K562 (cell line): ENCODE data around the gene VSNL1. TPM values are rescaled to one million over a fixed set of nuclear protein-coding genes. Genes with fewer than 3 reads are reported as not detected.
A peak's percentile ranks its signal among the peaks of the same experiment; 100 is the strongest.

Experiments used
- CSDE1 ChIP-seq, 2 experiments: fragments of 450-650 bp; IDR thresholded peaks; 2 replicates each; pipeline ENCODE4 v1.6.1; 2016; ENCODE audit warnings: mild to moderate bottlenecking in 1 of 2
- DMBX1 ChIP-seq: fragments of 250-450 bp; sonication (Bioruptor Pico); IDR thresholded peaks from 2 replicates; pipeline ENCODE4 v1.8.0; 2022; ENCODE audit warnings: inconsistent platforms, mild to moderate bottlenecking, moderate library complexity, borderline replicate concordance
- HMG20B ChIP-seq: fragments of 250-450 bp; sonication (Bioruptor Pico); IDR thresholded peaks from 2 replicates; pipeline ENCODE4 v1.5.0; 2021; ENCODE audit warnings: mild to moderate bottlenecking
- MCM5 ChIP-seq: fragments of 450-650 bp; IDR thresholded peaks from 2 replicates; pipeline ENCODE4 v1.6.1; 2016; ENCODE audit warnings: low read depth
- PHF20 ChIP-seq: fragments of 450-650 bp; IDR thresholded peaks from 2 replicates; pipeline ENCODE4 v1.6.1; 2018; ENCODE audit not compliant: partially characterized antibody
- SMAD4 ChIP-seq: fragments of 250-450 bp; sonication (Bioruptor Pico); conservative IDR thresholded peaks from 2 replicates; pipeline ENCODE4 v1.8.0; 2021; ENCODE audit warnings: inconsistent platforms, mild to moderate bottlenecking, moderate library complexity
- SRSF9 ChIP-seq: fragments of 200-400 bp; formaldehyde crosslinking; IDR thresholded peaks from 2 replicates; pipeline ENCODE4 v1.6.1; 2017; ENCODE audit warnings: low read depth, low read length, borderline replicate concordance
- ZNF224 ChIP-seq: sonication (generic); formaldehyde crosslinking; IDR thresholded peaks from 2 replicates; pipeline ENCODE4 v1.8.0; 2022; ENCODE audit warnings: mild to moderate bottlenecking, missing genetic modification reagents
- ZNF586 ChIP-seq: fragments of 450-650 bp; formaldehyde crosslinking; conservative IDR thresholded peaks from 2 replicates; pipeline ENCODE4 v1.4.0; 2020; ENCODE audit warnings: mild to moderate bottlenecking, moderate library complexity
- ZSCAN29 ChIP-seq: fragments of 450-650 bp; IDR thresholded peaks from 2 replicates; pipeline ENCODE4 v1.6.1; 2017
- polyA plus RNA-seq, 8 experiments: library from polyadenylated mRNA; depleted of rRNA in 4 of 8; stranded (reverse) in 5 of 8; unstranded in 3 of 8; fragments of >200 nt; fragmentation: Nextera tagmentation in 2 of 8; fragmentation: Illumina TruSeq in 1 of 8; extraction: Ambion mirVana in 2 of 8; extraction: Trizol in 1 of 8; gene quantifications; 2 replicates each; pipeline versions ENCODE4 v1.2.1 to v1.2.3, GENCODE V29; 2011 to 2014; ENCODE audit warnings: inconsistent platforms in 1 of 8, missing spikeins in 1 of 8
- total RNA-seq, 7 experiments: library from RNA; depleted of rRNA in 6 of 7; stranded (reverse); fragments of >200 nt in 6 of 7; fragmentation: Illumina TruSeq in 2 of 7; extraction: Trizol in 2 of 7; gene quantifications; 2 replicates each; pipeline versions ENCODE4 v1.2.1 to v1.2.3, GENCODE V29; 2011 to 2021; ENCODE audit warnings: low replicate concordance in 1 of 7
- TF ChIP-seq, protein P1 (sequence below): fragments of 450-650 bp; conservative IDR thresholded peaks from 2 replicates; pipeline ENCODE4 v1.6.1; 2016; ENCODE audit warnings: missing genetic modification characterization, low read depth, mild to moderate bottlenecking, control low read depth, missing compliant biosample characterization
- TF ChIP-seq, protein P2 (sequence below): fragments of 250-450 bp; sonication (Bioruptor Pico); IDR thresholded peaks from 2 replicates; pipeline ENCODE4 v1.4.0; 2020
- TF ChIP-seq, protein P3 (sequence below): fragments of 250-450 bp; sonication (Bioruptor Pico); IDR thresholded peaks from 2 replicates; pipeline ENCODE4 v1.5.0; 2021
- TF ChIP-seq, protein P4 (sequence below): fragments of 450-650 bp; IDR thresholded peaks from 2 replicates; pipeline ENCODE4 v1.6.1; 2017; ENCODE audit warnings: antibody characterized with exemption, mild to moderate bottlenecking

The VSNL1 gene
- total and polyA plus RNA-seq, 9 of the 15 experiments (the other 6 are each of a cell fraction or from before 2014, with no cell fraction given), result 0.20 TPM; not detected in 8

GRCh38 chr2:17518212-17519154 is 22.0 kb upstream of the VSNL1 start, which contains the start of gene RAD51AP2 (continued):
- TF ChIP-seq, protein P1, sequence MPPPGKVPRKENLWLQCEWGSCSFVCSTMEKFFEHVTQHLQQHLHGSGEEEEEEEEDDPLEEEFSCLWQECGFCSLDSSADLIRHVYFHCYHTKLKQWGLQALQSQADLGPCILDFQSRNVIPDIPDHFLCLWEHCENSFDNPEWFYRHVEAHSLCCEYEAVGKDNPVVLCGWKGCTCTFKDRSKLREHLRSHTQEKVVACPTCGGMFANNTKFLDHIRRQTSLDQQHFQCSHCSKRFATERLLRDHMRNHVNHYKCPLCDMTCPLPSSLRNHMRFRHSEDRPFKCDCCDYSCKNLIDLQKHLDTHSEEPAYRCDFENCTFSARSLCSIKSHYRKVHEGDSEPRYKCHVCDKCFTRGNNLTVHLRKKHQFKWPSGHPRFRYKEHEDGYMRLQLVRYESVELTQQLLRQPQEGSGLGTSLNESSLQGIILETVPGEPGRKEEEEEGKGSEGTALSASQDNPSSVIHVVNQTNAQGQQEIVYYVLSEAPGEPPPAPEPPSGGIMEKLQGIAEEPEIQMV, result no peak
- TF ChIP-seq, protein P2, sequence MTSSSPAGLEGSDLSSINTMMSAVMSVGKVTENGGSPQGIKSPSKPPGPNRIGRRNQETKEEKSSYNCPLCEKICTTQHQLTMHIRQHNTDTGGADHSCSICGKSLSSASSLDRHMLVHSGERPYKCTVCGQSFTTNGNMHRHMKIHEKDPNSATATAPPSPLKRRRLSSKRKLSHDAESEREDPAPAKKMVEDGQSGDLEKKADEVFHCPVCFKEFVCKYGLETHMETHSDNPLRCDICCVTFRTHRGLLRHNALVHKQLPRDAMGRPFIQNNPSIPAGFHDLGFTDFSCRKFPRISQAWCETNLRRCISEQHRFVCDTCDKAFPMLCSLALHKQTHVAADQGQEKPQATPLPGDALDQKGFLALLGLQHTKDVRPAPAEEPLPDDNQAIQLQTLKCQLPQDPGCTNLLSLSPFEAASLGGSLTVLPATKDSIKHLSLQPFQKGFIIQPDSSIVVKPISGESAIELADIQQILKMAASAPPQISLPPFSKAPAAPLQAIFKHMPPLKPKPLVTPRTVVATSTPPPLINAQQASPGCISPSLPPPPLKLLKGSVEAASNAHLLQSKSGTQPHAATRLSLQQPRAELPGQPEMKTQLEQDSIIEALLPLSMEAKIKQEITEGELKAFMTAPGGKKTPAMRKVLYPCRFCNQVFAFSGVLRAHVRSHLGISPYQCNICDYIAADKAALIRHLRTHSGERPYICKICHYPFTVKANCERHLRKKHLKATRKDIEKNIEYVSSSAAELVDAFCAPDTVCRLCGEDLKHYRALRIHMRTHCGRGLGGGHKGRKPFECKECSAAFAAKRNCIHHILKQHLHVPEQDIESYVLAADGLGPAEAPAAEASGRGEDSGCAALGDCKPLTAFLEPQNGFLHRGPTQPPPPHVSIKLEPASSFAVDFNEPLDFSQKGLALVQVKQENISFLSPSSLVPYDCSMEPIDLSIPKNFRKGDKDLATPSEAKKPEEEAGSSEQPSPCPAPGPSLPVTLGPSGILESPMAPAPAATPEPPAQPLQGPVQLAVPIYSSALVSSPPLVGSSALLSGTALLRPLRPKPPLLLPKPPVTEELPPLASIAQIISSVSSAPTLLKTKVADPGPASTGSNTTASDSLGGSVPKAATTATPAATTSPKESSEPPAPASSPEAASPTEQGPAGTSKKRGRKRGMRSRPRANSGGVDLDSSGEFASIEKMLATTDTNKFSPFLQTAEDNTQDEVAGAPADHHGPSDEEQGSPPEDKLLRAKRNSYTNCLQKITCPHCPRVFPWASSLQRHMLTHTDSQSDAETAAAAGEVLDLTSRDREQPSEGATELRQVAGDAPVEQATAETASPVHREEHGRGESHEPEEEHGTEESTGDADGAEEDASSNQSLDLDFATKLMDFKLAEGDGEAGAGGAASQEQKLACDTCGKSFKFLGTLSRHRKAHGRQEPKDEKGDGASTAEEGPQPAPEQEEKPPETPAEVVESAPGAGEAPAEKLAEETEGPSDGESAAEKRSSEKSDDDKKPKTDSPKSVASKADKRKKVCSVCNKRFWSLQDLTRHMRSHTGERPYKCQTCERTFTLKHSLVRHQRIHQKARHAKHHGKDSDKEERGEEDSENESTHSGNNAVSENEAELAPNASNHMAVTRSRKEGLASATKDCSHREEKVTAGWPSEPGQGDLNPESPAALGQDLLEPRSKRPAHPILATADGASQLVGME (CRISPR knock-in tag), result no peak
- TF ChIP-seq, protein P3, sequence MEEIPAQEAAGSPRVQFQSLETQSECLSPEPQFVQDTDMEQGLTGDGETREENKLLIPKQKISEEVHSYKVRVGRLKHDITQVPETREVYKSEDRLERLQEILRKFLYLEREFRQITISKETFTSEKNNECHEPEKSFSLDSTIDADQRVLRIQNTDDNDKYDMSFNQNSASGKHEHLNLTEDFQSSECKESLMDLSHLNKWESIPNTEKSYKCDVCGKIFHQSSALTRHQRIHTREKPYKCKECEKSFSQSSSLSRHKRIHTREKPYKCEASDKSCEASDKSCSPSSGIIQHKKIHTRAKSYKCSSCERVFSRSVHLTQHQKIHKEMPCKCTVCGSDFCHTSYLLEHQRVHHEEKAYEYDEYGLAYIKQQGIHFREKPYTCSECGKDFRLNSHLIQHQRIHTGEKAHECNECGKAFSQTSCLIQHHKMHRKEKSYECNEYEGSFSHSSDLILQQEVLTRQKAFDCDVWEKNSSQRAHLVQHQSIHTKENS (CRISPR knock-in tag), result no peak
- TF ChIP-seq PHF20, result no peak
- 0 out of 2 replicates have a peak, but pooled peaks have one; percentile 5 for TF ChIP-seq SMAD4
- TF ChIP-seq HMG20B, result no peak
- TF ChIP-seq, protein P4, sequence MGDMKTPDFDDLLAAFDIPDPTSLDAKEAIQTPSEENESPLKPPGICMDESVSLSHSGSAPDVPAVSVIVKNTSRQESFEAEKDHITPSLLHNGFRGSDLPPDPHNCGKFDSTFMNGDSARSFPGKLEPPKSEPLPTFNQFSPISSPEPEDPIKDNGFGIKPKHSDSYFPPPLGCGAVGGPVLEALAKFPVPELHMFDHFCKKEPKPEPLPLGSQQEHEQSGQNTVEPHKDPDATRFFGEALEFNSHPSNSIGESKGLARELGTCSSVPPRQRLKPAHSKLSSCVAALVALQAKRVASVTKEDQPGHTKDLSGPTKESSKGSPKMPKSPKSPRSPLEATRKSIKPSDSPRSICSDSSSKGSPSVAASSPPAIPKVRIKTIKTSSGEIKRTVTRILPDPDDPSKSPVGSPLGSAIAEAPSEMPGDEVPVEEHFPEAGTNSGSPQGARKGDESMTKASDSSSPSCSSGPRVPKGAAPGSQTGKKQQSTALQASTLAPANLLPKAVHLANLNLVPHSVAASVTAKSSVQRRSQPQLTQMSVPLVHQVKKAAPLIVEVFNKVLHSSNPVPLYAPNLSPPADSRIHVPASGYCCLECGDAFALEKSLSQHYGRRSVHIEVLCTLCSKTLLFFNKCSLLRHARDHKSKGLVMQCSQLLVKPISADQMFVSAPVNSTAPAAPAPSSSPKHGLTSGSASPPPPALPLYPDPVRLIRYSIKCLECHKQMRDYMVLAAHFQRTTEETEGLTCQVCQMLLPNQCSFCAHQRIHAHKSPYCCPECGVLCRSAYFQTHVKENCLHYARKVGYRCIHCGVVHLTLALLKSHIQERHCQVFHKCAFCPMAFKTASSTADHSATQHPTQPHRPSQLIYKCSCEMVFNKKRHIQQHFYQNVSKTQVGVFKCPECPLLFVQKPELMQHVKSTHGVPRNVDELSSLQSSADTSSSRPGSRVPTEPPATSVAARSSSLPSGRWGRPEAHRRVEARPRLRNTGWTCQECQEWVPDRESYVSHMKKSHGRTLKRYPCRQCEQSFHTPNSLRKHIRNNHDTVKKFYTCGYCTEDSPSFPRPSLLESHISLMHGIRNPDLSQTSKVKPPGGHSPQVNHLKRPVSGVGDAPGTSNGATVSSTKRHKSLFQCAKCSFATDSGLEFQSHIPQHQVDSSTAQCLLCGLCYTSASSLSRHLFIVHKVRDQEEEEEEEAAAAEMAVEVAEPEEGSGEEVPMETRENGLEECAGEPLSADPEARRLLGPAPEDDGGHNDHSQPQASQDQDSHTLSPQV, result 0 out of 2 replicates have a peak, but pooled peaks have one; percentile 40
- TF ChIP-seq DMBX1, result no peak
- no peak for TF ChIP-seq ZNF224 (CRISPR knock-in tag)
- no peak for TF ChIP-seq SRSF9
- no peak for TF ChIP-seq CSDE1 (IDR thresholded peaks at IDR 0.05)
- no peak for TF ChIP-seq MCM5
- peak; percentile 83 for TF ChIP-seq ZSCAN29
- no peak for TF ChIP-seq ZNF586 (CRISPR knock-in tag)
